Measurements from ENCODE around the gene TENT4A.

The TENT4A gene

GRCh38 chr5:6792911-6793471 lies 79.8 kb downstream of the TENT4A start:
- DNase-seq (ENCODE audit: low spot score): no peak

GRCh38 chr5:6801236-6801635 lies 88.0 kb downstream of the TENT4A start:
- no peak for DNase-seq (ENCODE audit: low spot score)

GRCh38 chr5:6803981-6804550 lies 90.8 kb downstream of the TENT4A start:
- DNase-seq (ENCODE audit: low spot score): no peak

- DNase-seq (ENCODE audit: low spot score): no peak
Measured at GRCh38 chr5:6804766-6805501, 91.7 kb downstream of the TENT4A start.

GRCh38 chr5:6805841-6806240 lies 92.6 kb downstream of the TENT4A start:
- no peak for DNase-seq (ENCODE audit: low spot score)
